ENCODE data around the gene RGS17. TPM values are rescaled to one million over a fixed set of nuclear protein-coding genes. Genes with fewer than 3 reads are reported as not detected.

Gene RGS17
- total and polyA plus RNA-seq, 10 of the 15 experiments (the other 5 are each of a cell fraction or from before 2014, with no cell fraction given) = 0.06 to 0.29 (median 0.14) TPM; not detected in 4

DNA sequence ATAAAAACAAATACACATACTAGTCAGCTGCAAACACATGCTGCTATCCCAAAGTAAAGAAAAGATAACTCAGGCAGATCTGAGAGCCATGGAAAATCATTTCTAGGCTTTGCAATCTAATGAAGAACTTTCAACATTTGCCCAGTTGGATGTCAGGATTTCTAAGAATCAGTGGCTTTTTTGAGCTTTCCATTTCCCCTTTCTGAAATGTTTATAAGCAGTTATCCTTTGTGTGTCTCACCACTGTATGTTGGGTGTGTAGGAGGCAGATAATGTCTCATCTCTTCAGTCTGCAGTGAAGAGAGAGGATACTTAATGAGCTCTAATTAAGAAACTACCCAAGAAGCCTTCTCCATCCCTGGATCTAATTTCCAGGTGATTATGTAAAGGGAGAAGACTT, 43.6 kb downstream of the RGS17 start (continued):
- no peak for TF ChIP-seq CUX1 (IDR thresholded peaks at IDR 0.05; ENCODE audit: insufficient replicate concordance, low read depth, low read length)

DNA sequence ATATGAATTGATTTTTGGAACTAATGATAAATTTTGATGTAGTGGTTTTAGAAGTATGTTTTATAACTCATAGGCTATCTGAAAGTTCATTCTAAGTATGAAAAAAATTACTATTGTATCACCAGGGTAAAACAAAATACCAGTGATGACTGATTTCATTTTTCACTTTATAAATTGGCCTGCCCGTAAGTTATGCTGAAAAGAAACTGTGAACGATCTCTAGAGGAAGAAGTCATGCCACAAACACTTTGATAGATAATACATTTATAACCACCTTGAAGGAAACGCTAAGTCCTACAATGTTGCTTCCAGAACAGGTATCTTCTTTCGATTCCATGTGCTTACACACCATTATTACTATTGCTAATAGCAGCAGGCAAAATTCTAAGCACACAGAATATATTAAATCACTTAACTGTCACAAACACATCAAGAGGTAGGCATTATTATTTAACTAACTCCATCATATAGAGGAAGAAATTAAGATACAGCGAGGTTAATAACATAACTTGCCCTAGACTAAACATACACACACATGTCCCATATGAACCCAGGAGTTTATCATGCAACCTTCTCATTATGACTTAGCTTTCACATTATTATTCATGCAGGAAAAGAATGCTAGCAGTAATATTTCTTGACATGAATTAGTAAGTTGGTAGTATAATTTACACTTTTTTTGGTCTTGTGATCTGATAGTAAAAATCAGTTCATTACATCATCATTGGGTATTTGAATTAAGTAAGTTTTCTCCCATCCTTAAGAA, 44.7 kb downstream of the RGS17 start:
- peak; percentile 7 for FAIRE-seq
- Histone ChIP-seq H3K4me2 (ENCODE audit: control insufficient read depth, insufficient read depth) (no peak overlapping the region; the same call in 1 of the 2 replicates), H3K4me1 (ENCODE audit: control insufficient read depth, insufficient read depth, low read length) (no peaks in the 10 kb centered on the region; the same call in 1 of the 2 replicates), H3K27me3 (replicated peaks in 1 of 2; ENCODE audit: control insufficient read depth in 2 of 2, insufficient read depth in 2 of 2, low read length in 1 of 2) (no peaks in the 10 kb centered on the region), H3K27ac (ENCODE audit: control insufficient read depth, insufficient read depth) (no peak overlapping the region), H3K36me3 (ENCODE audit: control insufficient read depth in 2 of 2, insufficient read depth in 2 of 2, low read length in 1 of 2) (no peaks in the 10 kb centered on the region), H4K20me1 (ENCODE audit: control insufficient read depth, insufficient read depth) (no peaks in the 10 kb centered on the region), H3K79me2 (ENCODE audit: control insufficient read depth, insufficient read depth, low read length) (no peaks in the 10 kb centered on the region), H3K4me3 (no peak overlapping the region), H3K9ac (ENCODE audit: control insufficient read depth, insufficient read depth, low read length) (no peak overlapping the region), H2AFZ (ENCODE audit: control insufficient read depth, low read depth, low read length) (no peak overlapping the region), H3K9me3 (replicated peaks; ENCODE audit: control insufficient read depth, insufficient read depth, low read length) (no peaks in the 10 kb centered on the region)
- ChIA-PET SMC1A (ENCODE audit: uncharacterized antibody, unreplicated experiment) (interaction anchor here (0.8 to 2.2 kb wide), 6 partner anchors 11 to 225 kb away, joined by 3 to 10 read pairs (median 3); no protein-coding TSS in a partner anchor), CTCF (interaction anchor here (1.2 to 2.6 kb wide), 4 partner anchors 10 to 132 kb away, joined by 4 to 8 read pairs (median 7); no protein-coding TSS in a partner anchor), RAD21 (ENCODE audit: unreplicated experiment) (interaction anchor here (1.0 to 1.3 kb wide), 3 partner anchors 13 to 226 kb away, joined by 3 to 4 read pairs (median 3); no protein-coding TSS in a partner anchor), POLR2A (interaction anchor here (0.5 kb wide), 1 partner anchor 54 kb away, joined by 3 read pairs; no protein-coding TSS in a partner anchor)
- no peak for DNase-seq (ENCODE audit: low read depth, low spot score)
- under 1% methylated on average over 5 of the region's 5 CpGs for WGBS (ENCODE audit: insufficient coverage, insufficient replicate concordance, low lambda C conversion rate, missing lambda C conversion rate)
- in situ Hi-C loops (cut with MboI) = no loop called here
- no TSS peak for BruUV-seq (replicated peaks)
- TF ChIP-seq ETV6 (conservative IDR thresholded peaks at IDR 0.05 in 1 of 2, IDR thresholded peaks at IDR 0.05 in 1 of 2; ENCODE audit: borderline replicate concordance in 1 of 2, low read depth in 1 of 2) = peak in 1 of 2 experiments; percentile 39; a peak in 1 of 4 replicates
- peak; percentile 29 for TF ChIP-seq ATF7 (IDR thresholded peaks at IDR 0.05; ENCODE audit: low read depth)
- TF ChIP-seq IKZF2 (IDR thresholded peaks at IDR 0.05) = peak in 1 of 2 experiments; percentile 35; a peak in 1 of 4 replicates
- no peak for TF ChIP-seq FOS (IDR thresholded peaks at IDR 0.05; ENCODE audit: borderline replicate concordance, extremely low read depth, insufficient read length)
- TF ChIP-seq, protein P1, sequence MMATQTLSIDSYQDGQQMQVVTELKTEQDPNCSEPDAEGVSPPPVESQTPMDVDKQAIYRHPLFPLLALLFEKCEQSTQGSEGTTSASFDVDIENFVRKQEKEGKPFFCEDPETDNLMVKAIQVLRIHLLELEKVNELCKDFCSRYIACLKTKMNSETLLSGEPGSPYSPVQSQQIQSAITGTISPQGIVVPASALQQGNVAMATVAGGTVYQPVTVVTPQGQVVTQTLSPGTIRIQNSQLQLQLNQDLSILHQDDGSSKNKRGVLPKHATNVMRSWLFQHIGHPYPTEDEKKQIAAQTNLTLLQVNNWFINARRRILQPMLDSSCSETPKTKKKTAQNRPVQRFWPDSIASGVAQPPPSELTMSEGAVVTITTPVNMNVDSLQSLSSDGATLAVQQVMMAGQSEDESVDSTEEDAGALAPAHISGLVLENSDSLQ (IDR thresholded peaks at IDR 0.05) = no peak
- TF ChIP-seq MTA2 (IDR thresholded peaks at IDR 0.05; ENCODE audit: low read depth) = no peak
- TF ChIP-seq JUNB (IDR thresholded peaks at IDR 0.05) = peak; percentile 82
- peak; percentile 61 for ATAC-seq
- intact Hi-C loops (cut with micrococcal nuclease; ENCODE audit: unreplicated experiment) = no loop called here
